AG09309 (cell line): Measurements from ENCODE around the gene C9orf153.

Source experiments
- DNase-seq: peaks from one replicate; pipeline ENCODE4 v3.0.0-alpha.2; 2010; ENCODE audit warnings: low read depth
- H3K4me3 ChIP-seq: 2 replicates; pipeline ENCODE4 v1.5.1; 2011; ENCODE audit warnings: mild to moderate bottlenecking, low read depth, low read length, moderate library complexity; ENCODE audit not compliant: control insufficient read depth
- TF ChIP-seq, protein P1 (sequence below): IDR thresholded peaks from 2 replicates; pipeline ENCODE4 v1.5.1; 2011; ENCODE audit warnings: mild to moderate bottlenecking, low read depth, low read length, inconsistent platforms; ENCODE audit not compliant: insufficient read depth, control insufficient read depth; ENCODE audit errors: missing control alignments

Gene C9orf153

DNA sequence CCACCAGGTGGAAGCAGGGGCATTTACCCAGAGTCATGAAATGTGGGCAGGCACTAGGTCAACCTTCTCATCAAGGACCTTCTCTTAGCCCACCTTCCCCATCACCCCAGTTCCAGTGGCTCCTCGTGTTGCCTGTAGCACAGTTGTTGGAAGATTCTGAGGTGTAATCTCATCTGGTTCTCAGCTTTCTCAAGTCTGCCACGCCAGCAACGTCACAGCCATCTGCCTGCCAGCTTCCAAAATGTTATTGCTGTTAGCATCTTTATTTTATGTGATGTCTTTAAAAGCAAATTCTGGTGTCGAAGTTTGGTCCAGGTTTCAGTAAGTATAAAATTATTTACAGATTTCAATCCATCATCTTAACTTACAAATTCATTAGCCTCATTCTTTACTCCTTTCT, 10.7 kb downstream of the C9orf153 start:
- DNase-seq: no peak
- H3K4me3 ChIP-seq: no peak overlapping the region
- TF ChIP-seq, protein P1, sequence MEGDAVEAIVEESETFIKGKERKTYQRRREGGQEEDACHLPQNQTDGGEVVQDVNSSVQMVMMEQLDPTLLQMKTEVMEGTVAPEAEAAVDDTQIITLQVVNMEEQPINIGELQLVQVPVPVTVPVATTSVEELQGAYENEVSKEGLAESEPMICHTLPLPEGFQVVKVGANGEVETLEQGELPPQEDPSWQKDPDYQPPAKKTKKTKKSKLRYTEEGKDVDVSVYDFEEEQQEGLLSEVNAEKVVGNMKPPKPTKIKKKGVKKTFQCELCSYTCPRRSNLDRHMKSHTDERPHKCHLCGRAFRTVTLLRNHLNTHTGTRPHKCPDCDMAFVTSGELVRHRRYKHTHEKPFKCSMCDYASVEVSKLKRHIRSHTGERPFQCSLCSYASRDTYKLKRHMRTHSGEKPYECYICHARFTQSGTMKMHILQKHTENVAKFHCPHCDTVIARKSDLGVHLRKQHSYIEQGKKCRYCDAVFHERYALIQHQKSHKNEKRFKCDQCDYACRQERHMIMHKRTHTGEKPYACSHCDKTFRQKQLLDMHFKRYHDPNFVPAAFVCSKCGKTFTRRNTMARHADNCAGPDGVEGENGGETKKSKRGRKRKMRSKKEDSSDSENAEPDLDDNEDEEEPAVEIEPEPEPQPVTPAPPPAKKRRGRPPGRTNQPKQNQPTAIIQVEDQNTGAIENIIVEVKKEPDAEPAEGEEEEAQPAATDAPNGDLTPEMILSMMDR: no peak

DNA sequence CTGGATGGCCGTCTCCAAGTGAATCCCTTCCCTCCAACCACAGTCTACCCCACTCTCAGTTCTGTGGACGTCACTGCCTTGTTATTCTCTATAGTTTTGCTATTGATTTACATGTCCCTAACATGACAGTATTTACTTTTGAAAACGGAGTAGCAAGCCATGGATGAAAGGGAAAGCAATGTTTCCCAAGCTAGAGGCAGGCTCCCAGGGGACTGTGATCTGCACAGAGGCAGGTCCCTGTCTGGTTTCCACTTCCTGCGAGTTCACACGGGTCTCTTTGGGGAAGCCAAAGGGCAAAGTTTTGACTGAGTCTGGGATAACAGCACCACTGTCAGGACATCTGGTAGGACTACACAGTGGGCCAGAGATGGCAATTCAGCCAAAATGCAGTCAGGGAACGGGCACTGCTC, 12.7 kb downstream of the C9orf153 start:
- no peak for DNase-seq
- no peak overlapping the region for H3K4me3 ChIP-seq
- TF ChIP-seq, protein P1: no peak

DNA sequence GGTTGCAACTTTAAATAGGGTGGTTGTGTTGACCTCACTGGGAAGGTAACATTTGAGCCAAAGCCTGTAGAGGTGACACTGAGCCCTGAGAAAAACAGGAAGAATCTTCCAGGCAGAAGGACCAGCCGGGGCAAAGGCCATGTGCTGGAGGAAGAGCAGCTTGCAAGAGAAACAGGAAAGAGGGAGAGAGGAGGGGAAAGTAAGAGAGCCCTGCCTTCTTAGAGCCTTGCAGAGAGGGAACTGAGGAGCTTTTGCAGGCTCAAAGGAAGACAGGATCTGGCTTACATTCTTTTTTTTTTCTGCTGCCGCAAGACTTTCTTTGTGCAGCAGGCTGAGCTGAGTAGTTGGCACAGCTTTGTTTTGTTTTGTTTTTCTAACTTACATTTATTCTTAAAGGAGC, 17.4 kb downstream of the C9orf153 start:
- DNase-seq: no peak
- H3K4me3 ChIP-seq: no peak overlapping the region
- TF ChIP-seq, protein P1: no peak

DNA sequence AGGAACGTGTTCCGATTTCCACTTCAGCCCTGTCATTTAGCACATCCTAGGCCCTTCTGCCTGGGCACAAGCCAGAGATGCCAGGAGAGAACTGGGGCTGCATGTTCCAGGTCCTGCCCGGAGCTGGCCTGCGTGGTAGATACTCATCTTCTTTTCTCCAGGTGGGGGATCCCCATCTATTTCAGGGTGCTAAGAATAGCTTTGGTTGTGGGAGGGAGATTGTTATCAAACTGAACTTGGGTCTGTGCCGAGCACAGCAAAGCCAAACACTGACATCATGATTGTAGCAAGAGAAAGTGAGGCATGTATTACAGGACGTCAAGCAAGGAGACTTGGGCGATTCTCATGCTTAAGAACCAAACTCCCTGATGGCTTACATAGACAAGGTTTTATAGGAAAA, 18.2 kb downstream of the C9orf153 start:
- TF ChIP-seq, protein P1: no peak
- no peak overlapping the region for H3K4me3 ChIP-seq
- DNase-seq: no peak

DNA sequence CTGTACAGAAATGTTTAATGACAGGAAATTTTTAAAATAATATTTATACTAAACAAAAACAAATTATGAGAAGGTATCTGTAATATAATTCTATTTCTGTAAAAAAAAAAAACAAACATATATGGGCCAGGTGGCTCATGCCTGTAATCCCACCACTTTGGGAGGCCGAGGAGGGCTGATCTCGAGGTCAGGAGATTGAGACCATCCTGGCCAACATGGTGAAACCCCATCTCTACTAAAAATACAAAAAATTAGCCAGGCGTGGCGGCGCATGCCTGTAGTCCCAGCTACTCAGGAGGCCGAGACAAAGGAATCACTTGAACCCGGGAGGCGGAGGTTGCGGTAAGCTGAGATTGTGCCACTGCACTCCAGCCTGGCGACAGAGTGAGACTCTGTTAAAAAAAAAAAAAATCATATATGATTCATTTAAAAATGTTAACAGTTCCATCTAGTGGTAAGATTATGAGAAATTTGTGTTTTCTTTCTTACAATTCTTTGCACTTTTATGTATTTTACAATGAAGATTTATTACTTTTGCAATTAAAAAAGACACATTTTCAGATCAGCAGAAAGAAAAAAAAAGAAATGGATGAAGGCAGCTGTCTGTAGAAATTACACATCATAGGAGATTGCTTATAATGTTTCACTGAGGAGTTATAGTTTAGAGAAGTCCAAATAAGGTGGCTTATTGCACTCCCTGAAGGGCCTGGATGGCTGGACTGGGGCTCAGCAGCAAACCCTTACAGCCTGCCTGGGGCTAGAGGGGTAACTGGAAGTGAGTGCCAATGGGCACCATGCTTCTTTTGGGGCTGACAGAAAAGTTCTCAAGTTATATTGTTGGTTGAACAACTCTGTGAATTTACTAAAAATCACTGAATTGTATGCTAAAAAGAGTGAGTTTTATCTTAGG, 20.3 kb downstream of the C9orf153 start:
- DNase-seq: peak; percentile 1
- H3K4me3 ChIP-seq: no peak overlapping the region
- TF ChIP-seq, protein P1: peak; percentile 1

DNA sequence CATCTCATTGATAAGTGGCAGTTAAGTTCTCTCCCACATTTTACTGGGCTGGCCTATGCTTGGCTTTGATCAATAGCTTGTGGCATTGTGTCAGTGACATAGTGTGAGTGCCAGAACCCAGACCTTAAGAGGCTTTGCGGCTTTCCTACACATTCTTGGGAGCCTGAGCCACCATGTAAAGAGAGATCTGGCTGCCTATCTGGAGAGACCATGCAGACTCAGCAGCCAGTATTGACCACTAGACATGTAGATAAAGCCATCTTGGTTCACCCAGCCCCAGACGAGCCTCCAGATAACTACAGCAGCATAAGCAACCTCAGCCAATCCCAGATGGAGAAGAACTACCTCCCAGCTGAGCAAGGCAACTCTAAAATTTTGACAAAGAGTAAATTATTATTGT, 28.6 kb downstream of the C9orf153 start:
- TF ChIP-seq, protein P1: no peak
- no peak overlapping the region for H3K4me3 ChIP-seq
- no peak for DNase-seq
